Anterior cingulate cortex (tissue), 58 donors: ENCODE results near the gene CCT6A.
"Not testable (repeated sequence)": the region's sequence is repeated elsewhere in the genome, so short reads cannot be mapped to it uniquely, and the experiment has no call there.

Experiments used
- DNase-seq, 58 donors: peaks; one replicate each; lab custom pipeline; 2025; lab: John Stamatoyannopoulos, UW

The CCT6A gene

GRCh38 chr7:56048763-56049162, 2.8 kb upstream of the CCT6A start:
- peak in 1 of 58 donors; percentile 8 for DNase-seq

GRCh38 chr7:56051053-56051338, 569 bp upstream of the CCT6A start:
- DNase-seq = peak in 1 of 58 donors; percentile 53

- no peak for DNase-seq
Observed at GRCh38 chr7:56053379-56053778, 1.8 kb downstream of the CCT6A start.

- no peak for DNase-seq
Observed at GRCh38 chr7:56053993-56054392, 2.4 kb downstream of the CCT6A start.

GRCh38 chr7:56062382-56062781, 10.8 kb downstream of the CCT6A start:
- DNase-seq = no peak

GRCh38 chr7:56063500-56063881, 11.9 kb downstream of the CCT6A start:
- DNase-seq = no peak

- DNase-seq = peak; percentile 21 to 93 (median 86)
Observed at GRCh38 chr7:56063882-56064625, 12.5 kb downstream of the CCT6A start, which contains the start of gene SUMF2. Gene SUMF2, plus strand, starts transcription at chr7:56064286. Its CDS starts 26 bp downstream, at chr7:56064312.

- DNase-seq = not testable (repeated sequence)
Observed at GRCh38 chr7:56066376-56066775, 14.8 kb downstream of the CCT6A start.

- DNase-seq = peak in 55 of 58 donors; percentile 24 to 82 (median 58)
Observed at GRCh38 chr7:56074371-56074791, 22.8 kb downstream of the CCT6A start.

GRCh38 chr7:56077681-56078080, 26.1 kb downstream of the CCT6A start:
- DNase-seq = no peak

GRCh38 chr7:56078196-56078595, 26.6 kb downstream of the CCT6A start:
- DNase-seq = no peak

GRCh38 chr7:56079450-56080185, 28.1 kb downstream of the CCT6A start:
- DNase-seq = peak in 57 of 58 donors; percentile 14 to 88 (median 74)

GRCh38 chr7:56080726-56081435, 29.3 kb downstream of the CCT6A start:
- not testable (repeated sequence) for DNase-seq

GRCh38 chr7:56081626-56082340, 30.2 kb downstream of the CCT6A start:
- no peak for DNase-seq

- DNase-seq = peak in 48 of 58 donors; percentile 3 to 80 (median 44)
Observed at GRCh38 chr7:56083150-56083785, 31.7 kb downstream of the CCT6A start.

GRCh38 chr7:56086761-56087160, 35.2 kb downstream of the CCT6A start:
- no peak for DNase-seq

GRCh38 chr7:56087445-56087844, 35.9 kb downstream of the CCT6A start:
- DNase-seq = no peak

GRCh38 chr7:56091591-56091990, 40.0 kb downstream of the CCT6A start:
- peak in 53 of 58 donors; percentile 12 to 95 (median 70) for DNase-seq

GRCh38 chr7:56092388-56092787, 40.8 kb downstream of the CCT6A start:
- DNase-seq = peak in 2 of 58 donors; percentile 34 to 53
